H1 (cell line): ENCODE measurements around the gene UBE2H. TPM values are rescaled to one million over a fixed set of nuclear protein-coding genes. Genes with fewer than 3 reads are reported as not detected.

Experiments
- CTCF ChIA-PET: fragments of 300-600 bp; sonication (Branson Sonifier 250); formaldehyde crosslinking; loops from one replicate; lab custom pipeline; 2021; ENCODE audit not compliant: partially characterized antibody; lab: Charles Lee
- POLR2A ChIA-PET: fragments of 300-600 bp; sonication (Branson Sonifier 250); formaldehyde crosslinking; loops from one replicate; lab custom pipeline; 2021; ENCODE audit warnings: inconsistent platforms; ENCODE audit not compliant: partially characterized antibody; lab: Charles Lee
- DNase-seq, 2 experiments: peaks; one replicate each; pipeline versions ENCODE4 v3.0.0 to v3.0.0-alpha.2; 2010 to 2022; ENCODE audit warnings: low spot score in 2 of 2, low read depth in 1 of 2, mixed read lengths in 1 of 2
- FAIRE-seq: peaks from 2 replicates; lab custom pipeline; 2011; peaks lifted over from hg19 to GRCh38; lab: Jason Lieb, UNC
- H2AFZ ChIP-seq: 2 replicates; pipeline ENCODE4 v1.8.1; 2012; ENCODE audit warnings: low read length, inconsistent platforms
- H2AK5ac ChIP-seq: 2 replicates; pipeline ENCODE4 v1.6.1; 2013; ENCODE audit warnings: low read depth, low read length
- H2BK120ac ChIP-seq: replicated peaks from 2 replicates; pipeline ENCODE3; 2013; ENCODE audit warnings: low read depth, low read length, inconsistent platforms
- H2BK12ac ChIP-seq: 2 replicates; pipeline ENCODE4 v1.6.1; 2013; ENCODE audit warnings: low read depth, low read length
- H2BK15ac ChIP-seq: 2 replicates; pipeline ENCODE4 v1.6.1; 2013; ENCODE audit warnings: low read length
- H2BK20ac ChIP-seq: 2 replicates; pipeline ENCODE4 v1.6.1; 2013; ENCODE audit warnings: low read length
- H2BK5ac ChIP-seq: 2 replicates; pipeline ENCODE4 v1.6.1; 2013; ENCODE audit warnings: low read depth, low read length
- H3K14ac ChIP-seq: 2 replicates; pipeline ENCODE4 v1.6.1; 2013; ENCODE audit warnings: inconsistent platforms; ENCODE audit not compliant: insufficient read length
- H3K18ac ChIP-seq: 2 replicates; pipeline ENCODE4 v1.6.1; 2013; ENCODE audit warnings: low read length; ENCODE audit errors: extremely low read depth
- H3K23ac ChIP-seq: 2 replicates; pipeline ENCODE4 v1.6.1; 2013; ENCODE audit warnings: inconsistent platforms; ENCODE audit not compliant: insufficient read length
- H3K23me2 ChIP-seq: 2 replicates; pipeline ENCODE4 v1.6.1; 2013; ENCODE audit warnings: low read depth, low read length
- H3K27ac ChIP-seq: 2 replicates; pipeline ENCODE4 v1.6.1; 2011; ENCODE audit warnings: low read depth, low read length, inconsistent platforms
- H3K27me3 ChIP-seq, 4 experiments: replicated peaks in 1 of 4; 1 replicate in 1 of 4; 2 replicates in 3 of 4; pipeline versions ENCODE4 v1.6.1 to v1.8.1; 2011 to 2013; ENCODE audit warnings: low read length in 3 of 4, mild to moderate bottlenecking in 3 of 4, inconsistent platforms in 2 of 4, mixed read lengths in 2 of 4, moderate library complexity in 1 of 4; ENCODE audit not compliant: control insufficient read depth in 3 of 4, insufficient read depth in 3 of 4; ENCODE audit errors: extremely low read depth in 1 of 4
- H3K36me3 ChIP-seq, 4 experiments: 2 replicates each; pipeline versions ENCODE4 v1.6.1 to v1.8.1; 2011 to 2013; ENCODE audit warnings: mild to moderate bottlenecking in 4 of 4, low read length in 3 of 4, moderate library complexity in 2 of 4, control low read depth in 1 of 4, inconsistent platforms in 1 of 4; ENCODE audit not compliant: insufficient read depth in 4 of 4, control insufficient read depth in 2 of 4
- H3K4ac ChIP-seq: replicated peaks from 2 replicates; pipeline ENCODE3; 2013; ENCODE audit warnings: low read length, low read depth, mixed read lengths, inconsistent platforms; ENCODE audit not compliant: insufficient read length
- H3K4me1 ChIP-seq, 4 experiments: replicated peaks in 1 of 4; 1 replicate in 1 of 4; 2 replicates in 3 of 4; pipeline versions ENCODE4 v1.6.1 to v1.8.1; 2011 to 2013; ENCODE audit warnings: low read length in 3 of 4, inconsistent platforms in 2 of 4, mixed read lengths in 1 of 4; ENCODE audit not compliant: insufficient read depth in 4 of 4, control insufficient read depth in 3 of 4
- H3K4me2 ChIP-seq, 2 experiments: 2 replicates each; pipeline versions ENCODE4 v1.6.1 to v1.8.1; 2011 to 2013; ENCODE audit warnings: low read depth in 2 of 2, low read length in 2 of 2, control low read depth in 1 of 2, inconsistent platforms in 1 of 2, mild to moderate bottlenecking in 1 of 2; ENCODE audit not compliant: insufficient read depth in 1 of 2
- H3K4me3 ChIP-seq, 4 experiments: fragments of 200-600, 300-600 bp in 1 of 4; sonication (generic), shearing (Covaris generic), sonication (Bioruptor Twin) in 1 of 4; 2 replicates each; pipeline versions ENCODE4 v1.5.1 to v1.8.1; 2011 to 2016; ENCODE audit warnings: low read length in 4 of 4, low read depth in 3 of 4, control low read depth in 2 of 4, inconsistent platforms in 2 of 4, mild to moderate bottlenecking in 2 of 4, mixed read lengths in 1 of 4, moderate library complexity in 1 of 4; ENCODE audit not compliant: insufficient read depth in 2 of 4; ENCODE audit errors: extremely low read depth in 1 of 4
- H3K56ac ChIP-seq: replicated peaks from 2 replicates; pipeline ENCODE3; 2013; ENCODE audit warnings: low read depth, mild to moderate bottlenecking, mixed read lengths, low read length, inconsistent platforms; ENCODE audit not compliant: insufficient read length
- H3K79me1 ChIP-seq: 2 replicates; pipeline ENCODE4 v1.6.1; 2013; ENCODE audit warnings: low read depth, low read length, control low read depth
- H3K79me2 ChIP-seq, 2 experiments: 2 replicates each; pipeline versions ENCODE4 v1.6.1 to v1.8.1; 2012 to 2013; ENCODE audit warnings: low read length in 2 of 2, mild to moderate bottlenecking in 2 of 2, inconsistent platforms in 1 of 2; ENCODE audit not compliant: insufficient read depth in 2 of 2, control insufficient read depth in 1 of 2
- H3K9ac ChIP-seq, 4 experiments: replicated peaks in 1 of 4; 1 replicate in 1 of 4; 2 replicates in 3 of 4; pipeline versions ENCODE4 v1.6.1 to v1.8.1; 2011 to 2013; ENCODE audit warnings: low read depth in 3 of 4, low read length in 3 of 4, control low read depth in 2 of 4, mild to moderate bottlenecking in 2 of 4, moderate library complexity in 2 of 4, inconsistent platforms in 1 of 4; ENCODE audit errors: extremely low read depth in 1 of 4
- H3K9me3 ChIP-seq, 2 experiments: 2 replicates each; pipeline versions ENCODE4 v1.6.1 to v1.8.1; 2012 to 2013; ENCODE audit warnings: mild to moderate bottlenecking in 2 of 2, moderate library complexity in 2 of 2, control low read depth in 1 of 2, inconsistent platforms in 1 of 2, low read depth in 1 of 2, low read length in 1 of 2, mixed read lengths in 1 of 2; ENCODE audit not compliant: insufficient read depth in 2 of 2
- H4K20me1 ChIP-seq, 2 experiments: replicated peaks in 1 of 2; 2 replicates each; pipeline versions ENCODE3 to v1.8.1; 2011 to 2013; ENCODE audit warnings: inconsistent platforms in 2 of 2, low read length in 2 of 2, mild to moderate bottlenecking in 1 of 2; ENCODE audit not compliant: insufficient read depth in 2 of 2, control insufficient read depth in 1 of 2
- H4K5ac ChIP-seq: 2 replicates; pipeline ENCODE4 v1.6.1; 2013; ENCODE audit warnings: low read length, low read depth, mixed read lengths, inconsistent platforms; ENCODE audit not compliant: insufficient read length
- H4K8ac ChIP-seq: 2 replicates; pipeline ENCODE4 v1.8.0; 2013; ENCODE audit warnings: mild to moderate bottlenecking, moderate library complexity, low read length, inconsistent platforms; ENCODE audit not compliant: insufficient read depth; ENCODE audit errors: extremely low read depth
- H4K91ac ChIP-seq: replicated peaks from 2 replicates; pipeline ENCODE3; 2013; ENCODE audit warnings: low read length, mixed read lengths, inconsistent platforms; ENCODE audit not compliant: insufficient read length
- ASH2L ChIP-seq: fragments of 200-600, 300-600 bp; sonication (generic); IDR thresholded peaks from one replicate; pipeline ENCODE4 v1.7.1; 2017; ENCODE audit warnings: low read length
- BRCA1 ChIP-seq: IDR thresholded peaks from 2 replicates; pipeline ENCODE4 v1.6.1; 2012; ENCODE audit warnings: low read depth, low read length, improper control_type of control experiment
- CREB1 ChIP-seq: IDR thresholded peaks from 2 replicates; pipeline ENCODE4 v1.6.1; 2012; ENCODE audit warnings: inconsistent platforms
- FOSL1 ChIP-seq: IDR thresholded peaks from 2 replicates; pipeline ENCODE4 v1.6.1; 2011; ENCODE audit warnings: mild to moderate bottlenecking, low read depth, low read length, moderate library complexity; ENCODE audit not compliant: insufficient read depth
- JUN ChIP-seq: IDR thresholded peaks from 2 replicates; pipeline ENCODE4 v1.6.1; 2011; ENCODE audit warnings: low read depth, mild to moderate bottlenecking, improper control_type of control experiment, low read length
- JUND ChIP-seq: IDR thresholded peaks from 2 replicates; pipeline ENCODE4 v1.6.1; 2011; ENCODE audit warnings: mild to moderate bottlenecking, improper control_type of control experiment, low read length
- NANOG ChIP-seq: IDR thresholded peaks from 2 replicates; pipeline ENCODE4 v1.6.1; 2011; ENCODE audit warnings: low read length, low read depth, mild to moderate bottlenecking, inconsistent platforms; ENCODE audit not compliant: insufficient read depth, poor library complexity, severe bottlenecking
- POLR2A ChIP-seq, 2 experiments: IDR thresholded peaks; 1 replicate in 1 of 2; 2 replicates in 1 of 2; pipeline ENCODE4 v1.6.1; 2011; ENCODE audit warnings: low read depth in 2 of 2, low read length in 2 of 2, mild to moderate bottlenecking in 2 of 2; ENCODE audit errors: control extremely low read depth in 1 of 2
- POU5F1 ChIP-seq: IDR thresholded peaks from 2 replicates; pipeline ENCODE4 v1.6.1; 2011; ENCODE audit warnings: low read depth, mild to moderate bottlenecking, low read length, moderate library complexity
- RNF2 ChIP-seq: fragments of 200-900, 300-1000 bp; sonication (generic); IDR thresholded peaks from 2 replicates; pipeline ENCODE4 v1.7.1; 2016; ENCODE audit warnings: borderline replicate concordance, low read depth, mild to moderate bottlenecking, antibody characterized with exemption, low read length; ENCODE audit not compliant: poor library complexity, severe bottlenecking; ENCODE audit errors: missing control alignments
- RXRA ChIP-seq: IDR thresholded peaks from 2 replicates; pipeline ENCODE4 v1.6.1; 2011; ENCODE audit warnings: low read depth, mild to moderate bottlenecking, low read length, moderate library complexity; ENCODE audit not compliant: insufficient read depth
- SIN3A ChIP-seq, 2 experiments: IDR thresholded peaks in 1 of 2; conservative IDR thresholded peaks in 1 of 2; 2 replicates each; pipeline ENCODE4 v1.6.1; 2011 to 2012; ENCODE audit warnings: low read length in 2 of 2, improper control_type of control experiment in 1 of 2, low read depth in 1 of 2, mild to moderate bottlenecking in 1 of 2
- SP1 ChIP-seq: IDR thresholded peaks from 2 replicates; pipeline ENCODE4 v1.6.1; 2011; ENCODE audit warnings: low read depth, low read length
- SP4 ChIP-seq: IDR thresholded peaks from 2 replicates; pipeline ENCODE4 v1.6.1; 2012; ENCODE audit warnings: low read length, inconsistent platforms
- TEAD4 ChIP-seq: IDR thresholded peaks from 2 replicates; pipeline ENCODE4 v1.6.1; 2012; ENCODE audit warnings: low read depth, low read length, inconsistent platforms, mixed read lengths
- WGBS, 2 experiments: shearing (Covaris generic) in 1 of 2; methylation state at CpG; one replicate each; pipeline versions ENCODE4 v1.1.6 to v1.1.7; 2013 to 2015; ENCODE audit warnings: low lambda C conversion rate in 2 of 2, mixed read lengths in 2 of 2, inconsistent platforms in 1 of 2, low coverage in 1 of 2, missing lambda C conversion rate in 1 of 2; ENCODE audit not compliant: insufficient replicate concordance in 2 of 2, insufficient coverage in 1 of 2, insufficient read length in 1 of 2; ENCODE audit errors: extremely low coverage in 1 of 2, missing lambda C conversion rate in 1 of 2; 5-methylcytosine and 5-hydroxymethylcytosine counted together
- polyA plus RNA-seq, 7 experiments: library from polyadenylated mRNA; depleted of rRNA in 3 of 7; stranded (reverse) in 5 of 7; unstranded in 2 of 7; fragments of >200 nt in 5 of 7; fragments of 200-250 nt in 2 of 7; gene quantifications; 1 replicate in 5 of 7; 2 replicates in 1 of 7; 4 replicates in 1 of 7; pipeline versions ENCODE4 v1.2.1 to v1.2.3, GENCODE V29; 2011 to 2013; ENCODE audit warnings: missing spikeins in 2 of 7, mixed read lengths in 2 of 7
- total RNA-seq: library from RNA; stranded (reverse); fragmentation: NEBNext Ultra II Directional; extraction: Animal tissue kit (Norgen Biotek cat#: 25700); gene quantifications from 2 replicates; pipeline ENCODE4 v1.2.1, GENCODE V29; 2021

Gene UBE2H
- total and polyA plus RNA-seq, 2 of the 8 experiments (the other 6 are each of a cell fraction or from before 2014, with no cell fraction given) = 30.6 to 62.2 TPM

DNA sequence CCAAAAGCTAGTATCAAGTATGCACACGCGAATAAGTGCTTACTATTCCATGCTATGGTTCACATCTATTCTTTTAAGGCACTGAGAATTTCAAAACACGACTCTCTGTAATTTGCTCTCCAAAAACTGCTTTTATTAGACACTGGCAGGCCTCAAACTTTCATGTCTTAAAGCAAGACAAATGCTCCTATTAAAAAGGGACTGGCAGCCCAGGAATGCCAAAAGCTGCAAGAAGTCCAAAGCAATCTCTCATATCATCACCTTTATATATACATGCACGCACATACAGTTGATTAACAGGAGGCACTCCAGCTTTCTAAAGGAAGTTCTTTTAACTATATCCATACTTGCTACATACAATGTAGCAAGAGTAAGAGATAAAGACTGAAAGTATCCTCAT lies 34.8 kb downstream of the UBE2H start:
- Histone ChIP-seq H4K8ac (no peak overlapping the region), H3K79me2 (peaks cover 3 to 82% of the 10 kb centered on the region in 2 experiments; a peak in 3 of 4 replicates), H2AK5ac (no peak overlapping the region), H2BK20ac (no peak overlapping the region), H3K4ac (no peak overlapping the region), H3K27ac (no peak overlapping the region), H3K23ac (no peak overlapping the region), H2BK120ac (no peak overlapping the region), H4K91ac (no peak overlapping the region), H2AFZ (no peak overlapping the region), H3K4me3 (no peak overlapping the region), H3K56ac (no peak overlapping the region), H3K9me3 (no peaks in the 10 kb centered on the region), H3K27me3 (no peaks in the 10 kb centered on the region), H4K20me1 (no peaks in the 10 kb centered on the region), H4K5ac (no peak overlapping the region), H3K4me2 (no peak overlapping the region), H3K4me1 (peaks cover 0 to 3% (median 0%) of the 10 kb centered on the region in 4 experiments; a peak in 2 of 7 replicates), H3K23me2 (no peaks in the 10 kb centered on the region), H3K18ac (no peak overlapping the region), H3K79me1 (peaks cover 4% of the 10 kb centered on the region), H3K36me3 (peaks cover 0 to 8% (median 0%) of the 10 kb centered on the region in 4 experiments; a peak in 1 of 8 replicates), H2BK12ac (no peak overlapping the region), H2BK15ac (no peak overlapping the region), H3K14ac (no peak overlapping the region), H3K9ac (no peak overlapping the region), H2BK5ac (no peak overlapping the region)
- ChIA-PET POLR2A (interaction anchor here (0.8 kb wide), 1 partner anchor 10 kb away, joined by 3 read pairs; no protein-coding TSS in a partner anchor), CTCF (interaction anchor here (0.6 to 3.5 kb wide), 5 partner anchors 13 to 92 kb away, joined by 3 to 14 read pairs (median 3); no protein-coding TSS in a partner anchor)
- FAIRE-seq = no peak
- TF ChIP-seq SP4 (no peak), JUND (no peak), RNF2 (no peak), RXRA (no peak), BRCA1 (no peak), SIN3A (conservative IDR thresholded peaks at IDR 0.05 in 1 of 2, IDR thresholded peaks at IDR 0.05 in 1 of 2; ENCODE audit: low read depth in 1 of 2, low read length in 2 of 2) (no peak), JUN (no peak), ASH2L (no peak), NANOG (no peak), POLR2A (IDR thresholded peaks at IDR 0.05; ENCODE audit: control extremely low read depth in 1 of 2, low read depth in 2 of 2, low read length in 2 of 2) (no peak), TEAD4 (no peak), FOSL1 (no peak), CREB1 (no peak), POU5F1 (no peak), SP1 (no peak)
- WGBS, 2 experiments = 93% methylated on average over 4 of the region's 4 CpGs; no CpG with 5 or more reads in 1 of the 2 experiments
- DNase-seq = peak in 1 of 2 experiments; percentile 14
